Thyroid gland (tissue), 4 donors: ENCODE results near the gene LRCH1. TPM values are rescaled to one million over a fixed set of nuclear protein-coding genes. Genes with fewer than 3 reads are reported as not detected.
A peak's percentile ranks its signal among the peaks of the same experiment; 100 is the strongest.

Experiments
- DNase-seq, 2 donors: peaks; one replicate each; pipeline ENCODE4 v3.0.0-alpha.2; 2019
- H3K27ac ChIP-seq, 3 donors: fragments of 200-600 bp; sonication (generic); 1 replicate in 2 of 3; 2 replicates in 1 of 3; pipeline ENCODE4 v1.5.1; 2016 to 2019; ENCODE audit warnings: mild to moderate bottlenecking in 1 of 3, moderate library complexity in 1 of 3
- H3K27me3 ChIP-seq: fragments of 200-600 bp; sonication (generic); one replicate; pipeline ENCODE4 v1.5.1; 2019
- H3K36me3 ChIP-seq, 2 donors: fragments of 200-600 bp; sonication (generic); one replicate each; pipeline ENCODE4 v1.5.1; 2016 to 2019
- H3K4me1 ChIP-seq, 2 donors: fragments of 200-600 bp; sonication (generic); one replicate each; pipeline ENCODE4 v1.5.1; 2017 to 2019
- H3K4me3 ChIP-seq, 3 donors: fragments of 200-600 bp; sonication (generic); replicated peaks in 1 of 3; 1 replicate in 2 of 3; 2 replicates in 1 of 3; pipeline ENCODE4 v1.5.1; 2016; ENCODE audit warnings: mild to moderate bottlenecking in 1 of 3
- H3K9me3 ChIP-seq: fragments of 200-600 bp; sonication (generic); one replicate; pipeline ENCODE4 v1.5.1; 2017
- POLR2A ChIP-seq, 2 donors: fragments of 450-650 bp; IDR thresholded peaks; one replicate each; pipeline ENCODE4 v1.6.1; 2017; ENCODE audit warnings: antibody characterized with exemption in 2 of 2, mild to moderate bottlenecking in 2 of 2, moderate library complexity in 1 of 2
- WGBS, 2 donors: methylation state at CpG; one replicate each; pipeline ENCODE4 v1.1.5; 2017; 5-methylcytosine and 5-hydroxymethylcytosine counted together
- intact Hi-C: fragments of 100-400 bp; cut with DNase I; formaldehyde crosslinking; loops from one replicate; pipeline ENCODE4 v1.15.1; 2023
- total RNA-seq, 4 donors: library from RNA; depleted of rRNA; stranded (reverse); fragments of >200 nt; gene quantifications; one replicate each; pipeline ENCODE4 v1.2.3, GENCODE V29; 2016
- TF ChIP-seq, protein P1 (sequence below), 6 experiments: fragments of 200-600 bp in 3 of 6; fragments of 450-650 bp in 3 of 6; sonication (generic) in 3 of 6; IDR thresholded peaks; one replicate each; pipeline ENCODE4 v1.5.1; 2016 to 2019; ENCODE audit warnings: antibody characterized with exemption in 6 of 6, mild to moderate bottlenecking in 2 of 6, inconsistent platforms in 1 of 6, moderate library complexity in 1 of 6

LRCH1 gene
- total RNA-seq, 4 donors from 2014 or later, result 13.5 to 19.3 (median 15.9) TPM

DNA sequence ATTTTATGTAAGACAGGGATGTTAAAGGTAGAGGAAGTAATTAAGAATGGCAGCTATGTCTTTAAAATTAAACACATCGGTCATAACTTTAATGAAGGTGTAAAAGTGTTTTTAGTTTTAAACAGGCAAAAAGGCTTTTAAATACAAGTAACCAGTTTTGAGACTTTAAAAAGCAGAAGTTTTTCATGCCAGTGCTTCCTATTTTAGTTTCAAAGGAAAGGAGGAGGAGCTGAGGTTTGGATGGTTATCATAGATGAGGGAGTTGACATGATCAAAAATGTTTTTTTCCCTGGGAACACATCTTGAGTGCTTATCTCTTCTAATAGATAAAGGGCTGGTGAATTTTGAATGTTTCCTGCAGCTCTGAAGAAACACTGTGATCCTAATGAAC is 42.9 kb downstream of the LRCH1 start:
- intact Hi-C loops, result no loop called here
- no peak for DNase-seq
- WGBS, 2 donors, result 76 to 85% methylated on average over 1 of the region's 1 CpG
- no peak overlapping the region for H3K4me3 ChIP-seq
- H3K27ac ChIP-seq, result peak overlapping the region in 1 of 3 donors; percentile 29
- H3K9me3 ChIP-seq, result no peaks in the 10 kb centered on the region
- H3K36me3 ChIP-seq, result no peaks in the 10 kb centered on the region
- no peaks in the 10 kb centered on the region for H3K27me3 ChIP-seq
- no peak for TF ChIP-seq POLR2A (IDR thresholded peaks at IDR 0.05)
- TF ChIP-seq, protein P1, sequence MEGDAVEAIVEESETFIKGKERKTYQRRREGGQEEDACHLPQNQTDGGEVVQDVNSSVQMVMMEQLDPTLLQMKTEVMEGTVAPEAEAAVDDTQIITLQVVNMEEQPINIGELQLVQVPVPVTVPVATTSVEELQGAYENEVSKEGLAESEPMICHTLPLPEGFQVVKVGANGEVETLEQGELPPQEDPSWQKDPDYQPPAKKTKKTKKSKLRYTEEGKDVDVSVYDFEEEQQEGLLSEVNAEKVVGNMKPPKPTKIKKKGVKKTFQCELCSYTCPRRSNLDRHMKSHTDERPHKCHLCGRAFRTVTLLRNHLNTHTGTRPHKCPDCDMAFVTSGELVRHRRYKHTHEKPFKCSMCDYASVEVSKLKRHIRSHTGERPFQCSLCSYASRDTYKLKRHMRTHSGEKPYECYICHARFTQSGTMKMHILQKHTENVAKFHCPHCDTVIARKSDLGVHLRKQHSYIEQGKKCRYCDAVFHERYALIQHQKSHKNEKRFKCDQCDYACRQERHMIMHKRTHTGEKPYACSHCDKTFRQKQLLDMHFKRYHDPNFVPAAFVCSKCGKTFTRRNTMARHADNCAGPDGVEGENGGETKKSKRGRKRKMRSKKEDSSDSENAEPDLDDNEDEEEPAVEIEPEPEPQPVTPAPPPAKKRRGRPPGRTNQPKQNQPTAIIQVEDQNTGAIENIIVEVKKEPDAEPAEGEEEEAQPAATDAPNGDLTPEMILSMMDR (IDR thresholded peaks at IDR 0.05), result no peak
- peaks cover 17 to 43% of the 10 kb centered on the region in 2 donors for H3K4me1 ChIP-seq

DNA sequence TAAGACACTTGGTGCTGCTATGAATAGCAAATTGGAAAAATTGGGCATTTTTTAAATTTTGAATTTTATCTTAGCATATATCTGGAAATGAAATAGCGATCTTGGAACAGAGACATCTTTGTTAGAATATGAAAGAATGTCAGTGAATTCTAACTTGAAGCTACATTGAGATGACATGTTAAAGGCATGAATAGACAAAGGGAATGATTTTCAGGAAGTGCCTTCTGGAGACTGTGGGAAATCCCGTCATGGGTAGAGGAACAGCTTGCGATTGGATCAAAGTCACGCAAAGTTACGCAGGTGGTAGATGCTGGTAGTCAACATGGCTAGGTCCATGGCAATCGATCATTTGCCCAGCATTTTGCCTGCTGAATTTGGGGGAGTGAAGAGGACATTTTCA is 43.5 kb downstream of the LRCH1 start:
- no peak overlapping the region for H3K4me3 ChIP-seq
- no peaks in the 10 kb centered on the region for H3K36me3 ChIP-seq
- no peaks in the 10 kb centered on the region for H3K27me3 ChIP-seq
- peaks cover 17 to 48% of the 10 kb centered on the region in 2 donors for H3K4me1 ChIP-seq
- 96% methylated on average over 6 of the region's 6 CpGs for WGBS, 2 donors
- H3K27ac ChIP-seq, result peak overlapping the region in 1 of 3 donors; percentile 29
- H3K9me3 ChIP-seq, result no peaks in the 10 kb centered on the region
- TF ChIP-seq, protein P1 (IDR thresholded peaks at IDR 0.05), result no peak
- TF ChIP-seq POLR2A (IDR thresholded peaks at IDR 0.05), result no peak
- intact Hi-C loops, result no loop called here
- DNase-seq, result no peak

DNA sequence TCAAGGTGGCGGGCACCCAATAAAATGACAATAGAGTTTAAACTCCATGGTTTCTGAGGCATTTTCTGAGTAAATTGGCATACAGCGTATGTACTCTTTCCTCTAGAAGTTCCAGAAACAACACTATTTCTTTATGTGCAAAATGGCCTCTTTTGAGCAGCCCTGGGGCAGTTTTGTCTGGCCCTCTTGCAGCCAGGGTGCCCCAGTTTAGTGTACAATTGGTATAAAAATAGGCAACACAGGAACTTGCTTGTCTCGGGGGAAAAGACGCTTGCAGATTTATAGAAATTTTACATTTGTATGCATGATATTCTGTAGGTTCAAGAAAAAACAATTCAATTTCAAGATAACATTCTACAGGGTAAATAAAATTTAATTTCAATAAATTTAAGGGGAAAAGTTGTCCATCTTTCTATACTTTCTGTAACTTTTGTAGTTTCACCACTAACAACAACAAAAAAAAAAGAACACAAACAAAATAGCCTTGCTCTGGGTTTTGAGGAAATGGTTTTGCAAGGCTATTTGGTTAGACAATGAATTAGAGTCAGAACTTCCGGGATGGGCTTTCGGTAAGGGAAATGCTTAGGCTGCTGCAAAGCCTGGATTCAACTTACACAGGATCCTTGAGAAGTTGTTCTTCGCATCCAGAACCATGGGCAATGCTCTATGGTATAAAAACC is 45.3 kb downstream of the LRCH1 start:
- no peaks in the 10 kb centered on the region for H3K27me3 ChIP-seq
- no peak for TF ChIP-seq POLR2A (IDR thresholded peaks at IDR 0.05)
- 82 to 85% methylated on average over 7 of the region's 7 CpGs for WGBS, 2 donors
- no peaks in the 10 kb centered on the region for H3K9me3 ChIP-seq
- H3K27ac ChIP-seq, result no peak overlapping the region
- H3K4me1 ChIP-seq, result peaks cover 6 to 42% of the 10 kb centered on the region in 2 donors
- H3K36me3 ChIP-seq, result no peaks in the 10 kb centered on the region
- DNase-seq, result no peak
- H3K4me3 ChIP-seq, result no peak overlapping the region
- intact Hi-C loops, result no loop called here

DNA sequence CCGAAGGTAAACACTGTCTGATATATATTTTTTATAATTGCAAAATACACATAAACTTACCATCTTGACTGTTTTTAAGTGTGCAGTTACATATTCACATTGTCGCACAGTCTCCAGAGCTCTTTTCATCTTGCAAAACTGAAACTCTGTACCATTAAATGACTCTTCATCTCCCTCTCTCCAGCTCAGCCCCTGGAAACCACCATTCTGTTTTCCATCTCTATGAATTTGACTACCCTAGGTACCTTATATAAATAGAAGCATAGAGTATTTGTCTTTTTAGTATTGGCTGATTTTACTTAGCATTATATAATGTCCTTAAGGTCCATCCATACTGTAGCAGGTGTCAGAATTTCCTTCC is 45.8 kb downstream of the LRCH1 start:
- intact Hi-C loops, result no loop called here
- WGBS, 2 donors, result 81 to 88% methylated on average over 2 of the region's 2 CpGs
- Histone ChIP-seq H3K4me3 (no peak overlapping the region), H3K9me3 (no peaks in the 10 kb centered on the region), H3K27me3 (no peaks in the 10 kb centered on the region), H3K36me3 (no peaks in the 10 kb centered on the region), H3K27ac (no peak overlapping the region), H3K4me1 (peaks cover 6 to 48% of the 10 kb centered on the region in 2 donors)
- DNase-seq, result no peak
- no peak for TF ChIP-seq POLR2A (IDR thresholded peaks at IDR 0.05)
- TF ChIP-seq, protein P1 (IDR thresholded peaks at IDR 0.05), result no peak

DNA sequence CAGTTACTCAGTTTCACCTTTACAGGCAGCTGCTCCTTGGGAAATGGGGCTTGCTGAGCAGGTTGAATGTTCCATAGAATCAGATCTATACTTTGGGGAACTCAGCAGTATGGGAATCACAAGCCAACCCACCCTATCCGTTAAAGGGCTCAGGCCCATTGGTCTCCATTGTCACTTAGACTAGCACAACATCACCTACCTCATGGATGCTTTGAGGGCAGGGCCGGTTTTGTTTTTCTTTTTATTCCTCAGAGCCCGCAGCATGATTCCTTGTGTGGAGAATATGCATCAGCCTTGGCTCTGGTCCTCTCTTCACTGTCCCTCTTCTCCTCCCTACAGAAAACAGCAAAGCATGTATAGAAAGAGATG is 48.0 kb downstream of the LRCH1 start:
- no peak overlapping the region for H3K27ac ChIP-seq
- DNase-seq, result no peak
- no peaks in the 10 kb centered on the region for H3K27me3 ChIP-seq
- intact Hi-C loops, result no loop called here
- H3K9me3 ChIP-seq, result no peaks in the 10 kb centered on the region
- WGBS, 2 donors, result 85 to 92% methylated on average over 3 of the region's 3 CpGs
- no peaks in the 10 kb centered on the region for H3K36me3 ChIP-seq
- TF ChIP-seq, protein P1 (IDR thresholded peaks at IDR 0.05), result no peak
- TF ChIP-seq POLR2A (IDR thresholded peaks at IDR 0.05), result no peak
- no peak overlapping the region for H3K4me3 ChIP-seq
- peaks cover 19 to 59% of the 10 kb centered on the region in 2 donors for H3K4me1 ChIP-seq
